Testis (tissue), 2 donors: Measurements from ENCODE around the gene MYL6B.

Experiments used
- POLR2A ChIP-seq: fragments of 450-650 bp; IDR thresholded peaks from one replicate; pipeline ENCODE4 v1.6.1; 2017; ENCODE audit warnings: antibody characterized with exemption, mild to moderate bottlenecking, moderate library complexity
- TF ChIP-seq, protein P1 (sequence below), 3 experiments: fragments of 450-650 bp in 2 of 3; fragments of 200-600 bp in 1 of 3; sonication (generic) in 1 of 3; IDR thresholded peaks; one replicate each; pipeline ENCODE4 v1.5.1; 2016 to 2019; ENCODE audit warnings: antibody characterized with exemption in 3 of 3, mild to moderate bottlenecking in 2 of 3, moderate library complexity in 1 of 3

DNA sequence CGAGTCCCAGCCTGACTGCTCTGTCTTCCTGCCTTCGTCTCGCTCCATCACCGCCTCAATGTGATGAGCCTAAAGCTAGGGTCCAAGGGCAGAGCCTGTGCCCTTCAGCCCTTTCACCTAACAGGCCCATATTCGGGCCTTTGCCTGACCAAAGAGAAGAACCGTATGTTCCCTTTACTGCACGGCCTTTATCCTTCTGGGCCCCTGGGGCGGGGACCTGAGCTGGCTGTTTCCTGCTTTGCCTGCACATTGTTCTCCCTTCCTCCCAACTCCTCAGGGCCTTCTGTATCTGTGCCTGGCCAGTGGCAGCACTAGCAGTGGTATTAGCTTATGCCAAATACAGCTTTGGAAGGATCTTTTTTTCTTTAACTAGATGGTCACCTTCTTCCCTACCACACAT, 8.5 kb upstream of the MYL6B start:
- TF ChIP-seq, protein P1, sequence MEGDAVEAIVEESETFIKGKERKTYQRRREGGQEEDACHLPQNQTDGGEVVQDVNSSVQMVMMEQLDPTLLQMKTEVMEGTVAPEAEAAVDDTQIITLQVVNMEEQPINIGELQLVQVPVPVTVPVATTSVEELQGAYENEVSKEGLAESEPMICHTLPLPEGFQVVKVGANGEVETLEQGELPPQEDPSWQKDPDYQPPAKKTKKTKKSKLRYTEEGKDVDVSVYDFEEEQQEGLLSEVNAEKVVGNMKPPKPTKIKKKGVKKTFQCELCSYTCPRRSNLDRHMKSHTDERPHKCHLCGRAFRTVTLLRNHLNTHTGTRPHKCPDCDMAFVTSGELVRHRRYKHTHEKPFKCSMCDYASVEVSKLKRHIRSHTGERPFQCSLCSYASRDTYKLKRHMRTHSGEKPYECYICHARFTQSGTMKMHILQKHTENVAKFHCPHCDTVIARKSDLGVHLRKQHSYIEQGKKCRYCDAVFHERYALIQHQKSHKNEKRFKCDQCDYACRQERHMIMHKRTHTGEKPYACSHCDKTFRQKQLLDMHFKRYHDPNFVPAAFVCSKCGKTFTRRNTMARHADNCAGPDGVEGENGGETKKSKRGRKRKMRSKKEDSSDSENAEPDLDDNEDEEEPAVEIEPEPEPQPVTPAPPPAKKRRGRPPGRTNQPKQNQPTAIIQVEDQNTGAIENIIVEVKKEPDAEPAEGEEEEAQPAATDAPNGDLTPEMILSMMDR (IDR thresholded peaks at IDR 0.05): no peak
- TF ChIP-seq POLR2A: no peak
